Activated T-cell treated with anti-CD3 and anti-CD28 coated beads, Interleukin-2, amount 50 U/mL, for 4 hours (primary cell): ENCODE measurements around the gene ARL16. TPM values are rescaled to one million over a fixed set of nuclear protein-coding genes. Genes with fewer than 3 reads are reported as not detected.

Experiments
- ATAC-seq, 2 donors: fragments of 200-7000 bp; cut with Tn5 transposase; one replicate each; pipeline ENCODE4 v1.10.0; 2021
- DNase-seq: peaks from one replicate; pipeline ENCODE4 v3.0.0-alpha.2; 2020
- H3K27me3 Mint-ChIP-seq: one replicate; pipeline ENCODE4 v1.8.0; 2021; ENCODE audit warnings: low read depth, mixed read lengths
- H3K36me3 Mint-ChIP-seq: one replicate; pipeline ENCODE4 v1.8.0; 2022; ENCODE audit warnings: mixed read lengths; ENCODE audit not compliant: insufficient read depth
- H3K4me1 Mint-ChIP-seq: one replicate; pipeline ENCODE4 v1.8.0; 2021; ENCODE audit warnings: low read depth, mixed read lengths
- H3K4me3 Mint-ChIP-seq: one replicate; pipeline ENCODE4 v1.8.0; 2021; ENCODE audit warnings: mild to moderate bottlenecking, moderate library complexity, mixed read lengths
- H3K9me3 Mint-ChIP-seq: one replicate; pipeline ENCODE4 v1.8.0; 2021; ENCODE audit warnings: mixed read lengths
- total RNA-seq, 3 donors: library from RNA; stranded (reverse); gene quantifications; one replicate each; pipeline ENCODE4 v1.2.1, GENCODE V29; 2021

Gene ARL16, protein sequence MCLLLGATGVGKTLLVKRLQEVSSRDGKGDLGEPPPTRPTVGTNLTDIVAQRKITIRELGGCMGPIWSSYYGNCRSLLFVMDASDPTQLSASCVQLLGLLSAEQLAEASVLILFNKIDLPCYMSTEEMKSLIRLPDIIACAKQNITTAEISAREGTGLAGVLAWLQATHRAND
- total RNA-seq: 10 to 100 TPM; 27.3 to 38.6 (median 27.9) TPM

DNA sequence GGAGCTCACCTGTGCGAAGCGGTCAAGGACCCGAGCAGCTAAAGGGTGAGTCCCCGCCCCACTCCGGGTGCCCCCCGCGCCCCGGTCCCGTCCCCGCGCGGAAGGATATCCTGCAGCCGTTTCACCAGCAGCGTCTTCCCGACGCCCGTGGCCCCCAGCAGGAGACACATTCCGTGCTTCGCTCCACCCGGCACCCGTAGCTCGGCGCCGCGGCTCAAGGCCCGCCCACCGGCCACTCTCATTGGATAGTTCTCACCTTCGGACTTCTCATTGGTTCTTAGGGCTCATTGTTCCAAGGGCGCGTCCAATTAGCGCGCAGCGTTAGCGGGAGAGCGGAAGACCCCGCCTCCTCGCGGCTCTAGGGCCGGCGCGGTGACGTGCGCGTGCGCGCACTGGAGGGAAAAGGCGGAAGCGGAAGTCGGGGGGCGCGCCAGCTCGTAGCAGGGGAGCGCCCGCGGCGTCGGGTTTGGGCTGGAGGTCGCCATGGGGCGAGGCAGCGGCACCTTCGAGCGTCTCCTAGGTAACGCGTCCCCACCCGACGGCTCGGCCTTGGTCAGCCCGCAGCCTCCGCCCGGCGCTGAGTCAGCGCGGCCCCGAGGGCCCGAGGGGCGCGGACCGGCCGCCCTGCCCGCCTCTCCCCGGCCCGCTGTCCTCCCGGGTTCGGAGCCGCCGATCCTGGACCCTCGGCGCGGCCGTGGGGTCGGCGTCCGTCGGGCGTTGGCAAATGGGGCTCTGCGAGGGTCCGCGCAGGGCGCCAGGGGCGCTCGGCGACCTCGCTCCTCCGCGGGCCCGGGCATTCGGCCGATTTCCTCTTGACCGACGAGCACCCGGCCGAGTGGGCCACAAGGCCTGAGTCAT lies at the start of gene ARL16, which contains the start of gene HGS:
TSS of gene ARL16 (minus strand) at position 214 of the 858 bp plus-strand sequence. CDS start at position 170, 44 bp downstream.
TSS of gene HGS (plus strand) at position 428 of the 858 bp plus-strand sequence. CDS start at position 484, 56 bp downstream.
- H3K4me1 Mint-ChIP-seq: peaks cover 26% of the 10 kb centered on the region
- H3K9me3 Mint-ChIP-seq: no peaks in the 10 kb centered on the region
- no peaks in the 10 kb centered on the region for H3K27me3 Mint-ChIP-seq
- DNase-seq (peak; percentile 96), ATAC-seq (peak; percentile 95 to 96)
- H3K4me3 Mint-ChIP-seq: peak within 1 kb of the TSS; percentile 94
- peaks cover 16% of the 10 kb centered on the region for H3K36me3 Mint-ChIP-seq

DNA sequence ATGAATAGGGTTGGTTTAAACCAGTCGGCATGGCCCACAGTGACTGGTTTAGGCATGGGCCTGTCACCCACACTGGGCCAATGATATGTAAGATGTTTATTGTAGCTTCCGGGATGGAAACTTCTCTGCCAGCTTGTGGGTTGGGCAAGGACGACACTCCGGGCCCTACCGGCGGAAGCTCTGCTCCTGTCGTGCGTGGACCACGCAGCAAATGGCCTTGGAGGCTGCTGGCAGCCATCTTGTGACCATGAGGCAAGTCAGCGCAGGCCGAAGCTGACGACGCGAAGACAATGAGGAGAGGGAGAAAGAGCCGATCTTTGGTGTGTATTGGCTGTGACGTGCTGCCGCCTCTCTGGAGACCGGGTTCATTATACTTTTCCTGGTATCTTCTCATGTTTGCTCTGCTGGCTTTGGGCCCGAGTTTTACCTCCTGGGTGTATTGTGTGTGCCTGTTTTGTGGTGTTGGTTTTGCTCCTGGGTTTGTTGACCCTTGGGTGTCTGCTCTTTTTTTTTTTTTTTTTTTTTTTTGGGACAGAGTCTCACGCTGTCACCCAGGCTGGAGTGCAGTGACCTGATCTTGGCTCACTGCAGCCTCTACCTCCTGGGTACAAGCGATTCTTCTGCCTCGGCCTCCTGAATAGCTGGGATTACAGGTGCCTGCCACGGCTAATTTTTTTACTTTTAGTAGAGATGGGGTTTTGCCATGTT lies 43.9 kb upstream of the ARL16 start:
- DNase-seq (no peak), ATAC-seq (no peak)
- H3K36me3 Mint-ChIP-seq: no peaks in the 10 kb centered on the region
- H3K4me3 Mint-ChIP-seq: no peak overlapping the region
- no peaks in the 10 kb centered on the region for H3K9me3 Mint-ChIP-seq
- peaks cover 27% of the 10 kb centered on the region for H3K27me3 Mint-ChIP-seq
- no peaks in the 10 kb centered on the region for H3K4me1 Mint-ChIP-seq

DNA sequence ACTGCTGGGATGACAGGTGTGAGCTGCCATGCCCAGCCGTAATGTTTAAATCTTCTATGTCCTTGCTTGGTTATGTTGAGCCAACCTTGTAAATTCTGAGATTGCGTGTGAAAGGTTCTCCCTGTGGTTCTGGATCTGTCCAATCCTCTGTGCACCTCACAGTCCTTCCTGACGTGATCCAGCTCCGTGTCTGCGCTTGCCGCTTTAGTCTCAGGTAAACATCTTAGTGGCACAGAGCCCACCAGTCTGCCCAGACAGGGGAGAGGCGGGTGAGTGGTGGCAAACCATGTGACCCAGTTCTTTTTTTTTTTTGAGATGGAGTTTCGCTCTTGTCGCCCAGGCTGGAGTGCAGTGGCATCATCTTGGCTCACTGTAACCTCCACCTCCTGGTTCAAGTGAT lies 42.4 kb upstream of the ARL16 start:
- no peaks in the 10 kb centered on the region for H3K4me1 Mint-ChIP-seq

DNA sequence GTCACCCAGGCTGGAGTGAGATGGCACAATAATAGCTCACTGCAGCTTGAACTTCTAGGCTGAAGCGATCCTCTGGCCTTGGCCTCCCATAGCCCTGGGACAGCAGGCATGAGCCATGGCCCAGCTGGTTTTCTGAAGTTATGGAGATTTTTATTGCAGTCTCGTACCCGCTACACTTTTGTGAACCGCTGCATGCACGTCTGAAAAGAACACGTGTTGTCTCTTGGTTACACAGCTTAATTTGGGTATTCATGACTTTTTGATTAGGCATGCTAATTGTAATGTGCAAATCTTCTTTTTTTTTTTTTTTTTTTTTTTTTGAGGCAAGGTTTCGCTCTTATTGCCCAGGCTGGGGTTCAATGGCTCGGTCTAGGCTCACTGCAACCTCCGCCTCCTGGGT lies 41.8 kb upstream of the ARL16 start:
- H3K9me3 Mint-ChIP-seq: no peaks in the 10 kb centered on the region
- no peaks in the 10 kb centered on the region for H3K36me3 Mint-ChIP-seq
- ATAC-seq (no peak), DNase-seq (no peak)
- H3K4me3 Mint-ChIP-seq: no peak overlapping the region
- peaks cover 16% of the 10 kb centered on the region for H3K27me3 Mint-ChIP-seq
- no peaks in the 10 kb centered on the region for H3K4me1 Mint-ChIP-seq

More for the DNA sequence above, 42.4 kb upstream of the ARL16 start:
- Mint-ChIP-seq H3K36me3 (no peaks in the 10 kb centered on the region), H3K9me3 (no peaks in the 10 kb centered on the region), H3K4me3 (no peak overlapping the region), H3K27me3 (peaks cover 18% of the 10 kb centered on the region)
- DNase-seq (no peak), ATAC-seq (no peak)

DNA sequence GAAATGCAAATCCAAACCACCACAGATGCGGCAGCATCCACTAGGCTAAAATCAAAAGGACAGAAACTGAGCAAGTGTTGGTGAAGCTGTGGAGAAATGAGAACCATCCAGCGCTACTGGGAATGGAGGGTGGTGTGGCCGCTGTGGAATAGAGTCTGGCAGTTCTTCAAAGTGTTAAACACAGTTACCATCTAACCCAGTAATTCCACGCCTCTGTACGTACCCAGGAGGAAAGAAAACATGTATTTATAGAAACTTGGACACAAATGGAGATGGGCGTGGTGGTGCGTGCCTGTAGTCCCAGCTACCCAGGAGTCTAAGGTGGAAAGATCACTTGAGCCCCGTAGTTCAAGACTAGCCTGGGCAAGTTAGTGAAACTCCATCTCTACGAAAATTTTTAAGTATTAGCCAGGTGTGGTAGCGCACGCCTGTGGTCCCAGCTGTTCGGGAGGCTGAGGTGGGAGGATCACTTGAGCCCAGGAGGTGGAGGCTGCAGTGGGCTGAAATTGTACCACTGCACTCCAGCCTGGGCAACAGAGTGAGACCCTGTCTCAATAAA lies 40.1 kb upstream of the ARL16 start:
- H3K4me1 Mint-ChIP-seq: no peaks in the 10 kb centered on the region
- no peaks in the 10 kb centered on the region for H3K36me3 Mint-ChIP-seq
- no peaks in the 10 kb centered on the region for H3K9me3 Mint-ChIP-seq
- no peak overlapping the region for H3K4me3 Mint-ChIP-seq
- peaks cover 16% of the 10 kb centered on the region for H3K27me3 Mint-ChIP-seq
- DNase-seq: no peak
- no peak for ATAC-seq

DNA sequence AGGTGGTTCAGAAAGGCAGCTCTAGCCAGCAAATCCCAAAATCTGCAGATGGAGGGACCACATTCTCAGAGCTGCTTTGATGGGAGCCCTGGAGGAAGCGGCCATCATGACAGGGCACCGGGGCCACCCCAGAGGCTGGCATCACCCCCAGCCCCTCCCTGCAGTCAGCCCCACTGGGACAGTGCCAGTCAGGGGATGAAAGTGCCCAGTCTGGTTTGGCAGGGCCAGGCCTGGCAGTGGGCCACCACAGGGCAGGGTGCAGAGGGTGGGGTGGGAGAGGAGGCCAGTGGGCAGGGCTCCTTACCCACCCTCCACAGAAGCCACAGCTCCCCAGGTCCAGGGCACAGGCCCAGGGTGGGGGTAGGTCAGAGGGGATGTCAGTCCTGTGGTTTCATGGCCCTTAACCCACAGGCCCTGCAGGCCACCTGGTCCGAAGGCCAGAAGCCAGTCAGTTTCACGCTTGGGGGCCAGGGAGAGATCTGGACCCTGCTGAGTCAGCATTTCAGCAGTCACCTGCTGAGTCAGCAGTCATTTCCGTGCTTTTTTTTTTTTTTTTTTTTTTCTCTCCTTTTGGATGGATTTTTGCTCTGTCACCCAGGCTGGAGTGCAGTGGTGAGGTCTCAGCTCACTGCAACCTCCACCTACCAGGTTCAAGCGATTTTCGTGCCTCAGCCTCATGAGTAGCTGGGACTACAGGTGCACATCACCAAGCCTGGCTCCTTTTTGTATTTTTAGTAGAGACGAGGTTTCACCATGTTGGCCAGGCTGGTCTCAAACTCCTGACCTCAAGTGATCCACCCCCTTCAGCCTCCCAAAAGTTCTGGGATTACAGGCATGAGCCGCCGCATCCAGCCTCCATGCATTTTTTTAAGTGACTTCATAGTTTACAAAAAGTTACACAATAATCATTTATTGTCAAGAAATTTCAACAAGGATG lies 38.9 kb upstream of the ARL16 start:
- DNase-seq (no peak), ATAC-seq (no peak)
- Mint-ChIP-seq H3K36me3 (no peaks in the 10 kb centered on the region), H3K27me3 (peaks cover 16% of the 10 kb centered on the region), H3K9me3 (no peaks in the 10 kb centered on the region), H3K4me1 (no peaks in the 10 kb centered on the region), H3K4me3 (no peak overlapping the region)

DNA sequence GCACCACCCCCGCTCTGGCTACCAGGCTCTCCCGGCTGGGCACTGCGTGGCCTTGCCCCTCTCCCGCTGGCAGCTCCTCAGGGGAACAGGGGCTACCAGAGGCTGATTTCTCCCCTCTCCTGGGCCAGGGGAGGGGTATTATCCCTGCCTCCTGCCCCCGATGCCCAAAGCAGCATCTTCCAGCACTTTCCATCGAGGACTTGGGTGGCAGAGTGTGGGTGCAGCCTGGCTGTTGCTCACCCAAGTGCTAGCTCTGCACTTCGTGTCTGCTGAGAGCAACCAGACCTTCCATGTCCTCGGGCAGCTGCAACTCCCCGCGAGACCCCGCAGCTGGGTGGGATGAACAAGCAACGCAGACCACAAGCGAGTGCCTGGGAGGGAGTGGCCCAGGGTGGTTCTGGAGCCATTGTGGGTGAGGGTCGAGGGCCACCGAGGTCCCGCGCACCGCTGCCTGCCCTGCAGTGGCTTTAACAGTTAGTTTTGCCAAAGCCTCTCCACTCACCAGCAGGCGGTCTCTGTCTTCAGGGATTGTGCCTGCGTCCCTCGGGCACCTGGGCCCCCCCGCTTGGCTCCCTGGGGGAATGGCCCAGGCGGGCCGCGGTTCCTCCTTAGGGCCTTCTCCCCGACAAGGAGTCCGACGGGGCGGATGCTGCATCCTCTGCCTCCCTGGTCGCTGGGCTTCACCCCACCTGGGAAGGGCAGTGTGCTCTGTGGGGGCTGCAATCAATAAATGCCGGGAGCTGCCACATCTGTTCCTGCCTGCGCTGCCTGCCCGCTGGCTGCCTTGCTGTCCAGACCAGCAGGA lies 36.9 kb upstream of the ARL16 start:
- Mint-ChIP-seq H3K36me3 (no peaks in the 10 kb centered on the region), H3K9me3 (no peaks in the 10 kb centered on the region), H3K4me3 (no peak overlapping the region), H3K27me3 (peaks cover 9% of the 10 kb centered on the region), H3K4me1 (no peaks in the 10 kb centered on the region)
- DNase-seq: no peak
- no peak for ATAC-seq

DNA sequence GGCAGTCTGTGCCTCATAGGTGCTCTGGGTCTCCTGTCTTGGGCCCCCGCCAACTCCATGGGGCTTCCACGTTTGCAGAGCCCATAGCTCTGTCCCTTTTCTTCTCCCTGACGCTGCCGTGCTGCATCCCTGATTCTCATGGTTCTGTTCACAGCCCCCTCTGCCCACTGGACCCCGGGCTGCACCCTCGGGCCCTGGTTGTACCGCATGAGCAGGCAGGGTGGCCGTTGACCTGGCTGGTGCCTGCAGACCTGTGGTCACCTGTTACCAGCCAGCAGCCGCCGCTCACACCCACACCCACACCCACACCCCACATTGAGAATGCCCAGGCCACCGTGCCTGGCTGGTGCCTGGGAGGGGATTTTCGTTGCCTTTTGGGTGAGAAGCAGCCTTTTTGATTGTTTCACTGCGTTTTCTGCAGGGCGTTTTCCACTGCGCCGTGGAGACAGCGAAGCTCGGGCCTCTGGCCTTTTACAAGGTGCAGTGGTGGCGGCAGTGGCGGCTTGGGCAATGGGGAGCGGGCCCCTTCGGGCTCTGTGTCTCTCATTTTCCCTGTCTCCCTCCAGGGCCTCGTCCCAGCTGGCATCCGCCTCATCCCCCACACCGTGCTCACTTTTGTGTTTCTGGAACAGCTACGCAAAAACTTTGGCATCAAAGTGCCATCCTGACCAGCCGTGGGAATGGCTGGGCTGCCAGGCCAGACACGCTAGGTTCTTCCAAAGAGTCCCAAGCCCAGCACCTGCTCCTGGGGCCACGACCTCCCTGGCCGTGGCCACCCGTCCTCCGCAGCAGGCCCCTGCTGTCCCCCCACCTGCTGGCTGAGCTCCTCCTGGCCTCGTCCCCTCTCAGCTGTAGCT lies 36.0 kb upstream of the ARL16 start:
- ATAC-seq (no peak), DNase-seq (no peak)
- Mint-ChIP-seq H3K27me3 (peaks cover 9% of the 10 kb centered on the region), H3K9me3 (no peaks in the 10 kb centered on the region), H3K36me3 (no peaks in the 10 kb centered on the region), H3K4me1 (no peaks in the 10 kb centered on the region), H3K4me3 (no peak overlapping the region)

DNA sequence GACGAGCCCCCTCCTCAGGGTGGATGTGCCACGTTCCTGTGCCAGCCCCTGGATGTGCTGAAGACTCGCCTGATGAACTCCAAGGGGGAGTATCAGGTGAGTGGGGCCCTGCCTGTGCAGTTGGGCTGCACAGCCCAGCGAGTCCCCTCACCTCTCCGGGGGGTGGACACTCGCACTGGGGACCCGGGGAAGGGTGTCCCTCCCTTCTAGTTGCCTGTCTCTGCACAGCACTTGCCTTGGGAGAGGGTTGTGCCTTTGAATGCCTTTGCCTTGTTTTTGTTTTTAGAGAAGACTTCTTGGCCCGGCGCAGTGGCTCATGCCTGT lies 34.1 kb upstream of the ARL16 start:
- peaks cover 2% of the 10 kb centered on the region for H3K4me1 Mint-ChIP-seq
- H3K27me3 Mint-ChIP-seq: no peaks in the 10 kb centered on the region
- H3K36me3 Mint-ChIP-seq: no peaks in the 10 kb centered on the region
- DNase-seq (no peak), ATAC-seq (no peak)
- no peak overlapping the region for H3K4me3 Mint-ChIP-seq
- no peaks in the 10 kb centered on the region for H3K9me3 Mint-ChIP-seq

DNA sequence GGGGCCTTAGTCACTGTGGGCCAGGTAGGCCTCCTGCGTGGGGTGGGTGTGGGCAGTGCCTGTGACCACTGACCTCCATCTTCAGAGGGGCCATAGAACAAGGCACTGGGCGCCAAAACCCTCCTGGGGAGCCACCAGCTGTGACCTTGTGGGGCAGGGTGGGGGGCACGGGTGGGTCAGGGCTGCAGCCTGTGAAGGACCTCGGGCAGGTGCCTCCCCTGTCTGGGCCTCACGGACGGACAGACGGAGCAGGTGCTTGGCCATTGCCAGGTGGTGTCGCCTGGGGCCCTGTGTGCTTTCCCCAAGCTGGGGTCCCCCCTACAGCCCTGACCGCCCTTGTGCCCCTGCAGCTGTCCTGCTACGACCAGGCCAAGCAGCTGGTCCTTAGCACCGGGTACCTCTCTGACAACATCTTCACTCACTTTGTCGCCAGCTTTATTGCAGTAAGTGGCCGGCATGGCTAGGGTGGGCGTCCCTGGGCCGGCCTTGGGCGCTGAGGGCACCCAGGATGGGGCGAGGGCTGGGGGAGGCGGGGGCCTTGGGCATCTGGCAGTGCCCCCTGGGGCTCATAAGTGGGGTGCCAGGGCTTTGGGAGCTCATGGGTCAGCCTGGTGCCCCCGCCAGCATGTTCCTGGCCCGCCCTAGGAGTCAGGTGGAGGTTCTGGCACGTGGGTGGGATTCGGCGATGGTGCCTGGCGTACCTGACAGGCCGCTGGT lies 33.6 kb upstream of the ARL16 start:
- H3K4me3 Mint-ChIP-seq: no peak overlapping the region
- peaks cover 4% of the 10 kb centered on the region for H3K4me1 Mint-ChIP-seq
- no peaks in the 10 kb centered on the region for H3K36me3 Mint-ChIP-seq
- H3K9me3 Mint-ChIP-seq: no peaks in the 10 kb centered on the region
- no peak for ATAC-seq
- no peaks in the 10 kb centered on the region for H3K27me3 Mint-ChIP-seq
- DNase-seq: no peak

DNA sequence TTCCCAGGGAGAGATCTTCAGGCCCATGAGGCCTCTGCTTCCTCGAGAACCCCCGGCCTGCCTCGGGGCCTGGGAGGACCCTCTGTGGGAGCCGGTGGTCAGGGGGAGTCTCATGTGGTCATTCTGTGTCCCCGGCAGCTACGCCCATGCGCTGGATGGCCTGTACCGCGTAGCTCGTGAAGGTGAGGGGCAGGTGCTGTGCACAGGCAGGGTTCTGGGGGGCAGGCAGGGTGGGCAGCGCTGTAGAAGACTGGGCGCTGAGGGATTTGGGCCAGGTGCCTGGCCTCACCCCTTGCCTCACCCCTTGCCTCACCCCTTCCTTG lies 33.0 kb upstream of the ARL16 start:
- Mint-ChIP-seq H3K4me3 (no peak overlapping the region), H3K4me1 (peaks cover 5% of the 10 kb centered on the region), H3K9me3 (no peaks in the 10 kb centered on the region), H3K27me3 (no peaks in the 10 kb centered on the region), H3K36me3 (no peaks in the 10 kb centered on the region)
- no peak for DNase-seq
- ATAC-seq: no peak
